ENCODE results near the gene PPM1H. TPM values are rescaled to one million over a fixed set of nuclear protein-coding genes. Genes with fewer than 3 reads are reported as not detected.

Gene PPM1H
- total and polyA plus RNA-seq, 10 of the 15 experiments (the other 5 are each of a cell fraction or from before 2014, with no cell fraction given) = 0.11 to 0.83 (median 0.49) TPM

- TF ChIP-seq JUNB (IDR thresholded peaks at IDR 0.05) (no peak), RAD51 (IDR thresholded peaks at IDR 0.05) (no peak), HDAC6 (IDR thresholded peaks at IDR 0.05; ENCODE audit: unreplicated experiment) (no peak), ETV6 (conservative IDR thresholded peaks at IDR 0.05 in 1 of 2, IDR thresholded peaks at IDR 0.05 in 1 of 2; ENCODE audit: borderline replicate concordance in 1 of 2, low read depth in 1 of 2) (no peak), ZNF622 (IDR thresholded peaks at IDR 0.05) (no peak), MEF2B (IDR thresholded peaks at IDR 0.05; ENCODE audit: partially characterized antibody, poor library complexity, severe bottlenecking) (no peak), IKZF1 (conservative IDR thresholded peaks at IDR 0.05) (no peak), STAT3 (IDR thresholded peaks at IDR 0.05; ENCODE audit: low read depth, low read length) (no peak), POLR2AphosphoS5 (IDR thresholded peaks at IDR 0.05; ENCODE audit: low read length) (no peak), CHD4 (IDR thresholded peaks at IDR 0.05) (no peak), MLLT1 (IDR thresholded peaks at IDR 0.05) (no peak), SIN3A (IDR thresholded peaks at IDR 0.05; ENCODE audit: low read depth, low read length) (no peak)
- H3K4me3 ChIP-seq = no peak overlapping the region
- no peak overlapping the region for H3K9ac ChIP-seq (ENCODE audit: control insufficient read depth, insufficient read depth, low read length)
- H3K27ac ChIP-seq (ENCODE audit: control insufficient read depth, insufficient read depth) = no peak overlapping the region
- ATAC-seq (no peak), FAIRE-seq (no peak), DNase-seq (ENCODE audit: low read depth, low spot score) (no peak)
- H3K9me3 ChIP-seq (replicated peaks; ENCODE audit: control insufficient read depth, insufficient read depth, low read length) = no peaks in the 10 kb centered on the region
- no peak overlapping the region for H2AFZ ChIP-seq (ENCODE audit: control insufficient read depth, low read depth, low read length)
- in situ Hi-C loops (cut with MboI) (no loop called here), intact Hi-C loops (cut with micrococcal nuclease; ENCODE audit: unreplicated experiment) (no loop called here)
- H3K4me2 ChIP-seq (ENCODE audit: control insufficient read depth, insufficient read depth) = no peak overlapping the region
- WGBS (ENCODE audit: insufficient coverage, insufficient replicate concordance, low lambda C conversion rate, missing lambda C conversion rate) = 22% methylated on average over 1 of the region's 1 CpG
- BruUV-seq (replicated peaks) = no TSS peak
- CTCF ChIA-PET = no interaction called here
- POLR2A ChIA-PET = no interaction called here
- SMC1A ChIA-PET (ENCODE audit: uncharacterized antibody, unreplicated experiment) = no interaction called here
- RAD21 ChIA-PET (ENCODE audit: unreplicated experiment) = no interaction called here
- no peaks in the 10 kb centered on the region for H3K36me3 ChIP-seq (ENCODE audit: control insufficient read depth in 2 of 2, insufficient read depth in 2 of 2, low read length in 1 of 2)
- H4K20me1 ChIP-seq (ENCODE audit: control insufficient read depth, insufficient read depth) = no peaks in the 10 kb centered on the region
- no peaks in the 10 kb centered on the region; a peak in 1 of 4 replicates for H3K27me3 ChIP-seq (replicated peaks in 1 of 2; ENCODE audit: control insufficient read depth in 2 of 2, insufficient read depth in 2 of 2, low read length in 1 of 2)
- no peaks in the 10 kb centered on the region for H3K79me2 ChIP-seq (ENCODE audit: control insufficient read depth, insufficient read depth, low read length)
- no peaks in the 10 kb centered on the region for H3K4me1 ChIP-seq (ENCODE audit: control insufficient read depth, insufficient read depth, low read length)
Measured at GRCh38 chr12:62948123-62948522, 13.2 kb upstream of the PPM1H start.

Data from GM12878 (cell line).